Mesothelial cell of epicardium (in vitro differentiated cells): Measurements from ENCODE around the gene CTTN. TPM values are rescaled to one million over a fixed set of nuclear protein-coding genes. Genes with fewer than 3 reads are reported as not detected.

ENCODE experiments used
- DNase-seq, 2 experiments: peaks; one replicate each; pipeline ENCODE4 v3.0.0; 2021; ENCODE audit warnings: low spot score in 2 of 2; ENCODE audit not compliant: unreplicated experiment in 2 of 2
- H3K27ac Mint-ChIP-seq: 2 replicates; pipeline ENCODE4 v1.8.0; 2021; ENCODE audit warnings: mixed read lengths
- H3K27me3 Mint-ChIP-seq: 2 replicates; pipeline ENCODE4 v1.8.0; 2021; ENCODE audit warnings: low read depth, mixed read lengths
- H3K36me3 Mint-ChIP-seq: 2 replicates; pipeline ENCODE4 v1.8.0; 2021; ENCODE audit warnings: mixed read lengths
- H3K4me1 Mint-ChIP-seq: 2 replicates; pipeline ENCODE4 v1.8.0; 2021; ENCODE audit warnings: mixed read lengths
- H3K4me3 Mint-ChIP-seq: 2 replicates; pipeline ENCODE4 v1.8.0; 2021; ENCODE audit warnings: mild to moderate bottlenecking, moderate library complexity, mixed read lengths
- H3K9me3 Mint-ChIP-seq: 2 replicates; pipeline ENCODE4 v1.8.0; 2021; ENCODE audit warnings: mixed read lengths
- CTCF ChIP-seq: fragments of 200-600 bp; sonication (generic); IDR thresholded peaks from one replicate; pipeline ENCODE4 v1.5.0; 2021; ENCODE audit warnings: antibody characterized with exemption; ENCODE audit not compliant: unreplicated experiment
- total RNA-seq: library from RNA; stranded (reverse); gene quantifications from 3 replicates; pipeline ENCODE4 v1.2.1, GENCODE V29; 2021

Gene CTTN
- total RNA-seq, 1 donor from 2014 or later, result 318 TPM

- Mint-ChIP-seq H3K27ac (no peak overlapping the region), H3K27me3 (peaks cover 3% of the 10 kb centered on the region), H3K36me3 (no peaks in the 10 kb centered on the region), H3K4me1 (peaks cover 2% of the 10 kb centered on the region), H3K9me3 (no peaks in the 10 kb centered on the region), H3K4me3 (no peak overlapping the region)
- TF ChIP-seq CTCF, result no peak
- DNase-seq, result no peak
Observed at GRCh38 chr11:70468256-70469195, 70.2 kb downstream of the CTTN start.

- Mint-ChIP-seq H3K4me3 (no peak overlapping the region), H3K9me3 (no peaks in the 10 kb centered on the region), H3K27ac (no peak overlapping the region), H3K36me3 (no peaks in the 10 kb centered on the region), H3K4me1 (no peaks in the 10 kb centered on the region), H3K27me3 (peaks cover 3% of the 10 kb centered on the region)
- no peak for TF ChIP-seq CTCF
- DNase-seq, result no peak
Observed at GRCh38 chr11:70470127-70470526, 71.8 kb downstream of the CTTN start.

GRCh38 chr11:70471254-70471653 lies 72.9 kb downstream of the CTTN start:
- no peaks in the 10 kb centered on the region for H3K36me3 Mint-ChIP-seq
- H3K9me3 Mint-ChIP-seq, result no peaks in the 10 kb centered on the region
- DNase-seq, result no peak
- TF ChIP-seq CTCF, result no peak
- H3K4me1 Mint-ChIP-seq, result no peaks in the 10 kb centered on the region
- H3K4me3 Mint-ChIP-seq, result no peak overlapping the region
- H3K27ac Mint-ChIP-seq, result no peak overlapping the region
- no peaks in the 10 kb centered on the region for H3K27me3 Mint-ChIP-seq

- TF ChIP-seq CTCF, result no peak
- no peak overlapping the region for H3K27ac Mint-ChIP-seq
- DNase-seq, result no peak
- no peak overlapping the region for H3K4me3 Mint-ChIP-seq
- no peaks in the 10 kb centered on the region for H3K9me3 Mint-ChIP-seq
- H3K36me3 Mint-ChIP-seq, result no peaks in the 10 kb centered on the region
- H3K4me1 Mint-ChIP-seq, result no peaks in the 10 kb centered on the region
- H3K27me3 Mint-ChIP-seq, result no peaks in the 10 kb centered on the region
Observed at GRCh38 chr11:70472240-70472639, 73.9 kb downstream of the CTTN start.

- no peak for DNase-seq
- Mint-ChIP-seq H3K27me3 (no peaks in the 10 kb centered on the region), H3K9me3 (no peaks in the 10 kb centered on the region), H3K36me3 (no peaks in the 10 kb centered on the region), H3K27ac (no peak overlapping the region), H3K4me1 (no peaks in the 10 kb centered on the region), H3K4me3 (no peak overlapping the region)
- no peak for TF ChIP-seq CTCF
Observed at GRCh38 chr11:70473186-70473872, 75.0 kb downstream of the CTTN start.
